Gastrocnemius medialis (tissue), 4 donors: Measurements from ENCODE around the gene ZNF467.

Source experiments
- POLR2A ChIP-seq, 2 donors: fragments of 450-650 bp; IDR thresholded peaks; one replicate each; pipeline ENCODE4 v1.6.1; 2017; ENCODE audit warnings: antibody characterized with exemption in 2 of 2, mild to moderate bottlenecking in 2 of 2, moderate library complexity in 2 of 2
- TF ChIP-seq, protein P1 (sequence below), 5 experiments: fragments of 450-650 bp in 3 of 5; fragments of 200-600 bp in 2 of 5; sonication (generic) in 2 of 5; IDR thresholded peaks in 4 of 5; conservative IDR thresholded peaks in 1 of 5; 1 replicate in 4 of 5; 2 replicates in 1 of 5; pipeline ENCODE4 v1.5.1; 2016 to 2019; ENCODE audit warnings: antibody characterized with exemption in 5 of 5, mild to moderate bottlenecking in 3 of 5, moderate library complexity in 3 of 5

DNA sequence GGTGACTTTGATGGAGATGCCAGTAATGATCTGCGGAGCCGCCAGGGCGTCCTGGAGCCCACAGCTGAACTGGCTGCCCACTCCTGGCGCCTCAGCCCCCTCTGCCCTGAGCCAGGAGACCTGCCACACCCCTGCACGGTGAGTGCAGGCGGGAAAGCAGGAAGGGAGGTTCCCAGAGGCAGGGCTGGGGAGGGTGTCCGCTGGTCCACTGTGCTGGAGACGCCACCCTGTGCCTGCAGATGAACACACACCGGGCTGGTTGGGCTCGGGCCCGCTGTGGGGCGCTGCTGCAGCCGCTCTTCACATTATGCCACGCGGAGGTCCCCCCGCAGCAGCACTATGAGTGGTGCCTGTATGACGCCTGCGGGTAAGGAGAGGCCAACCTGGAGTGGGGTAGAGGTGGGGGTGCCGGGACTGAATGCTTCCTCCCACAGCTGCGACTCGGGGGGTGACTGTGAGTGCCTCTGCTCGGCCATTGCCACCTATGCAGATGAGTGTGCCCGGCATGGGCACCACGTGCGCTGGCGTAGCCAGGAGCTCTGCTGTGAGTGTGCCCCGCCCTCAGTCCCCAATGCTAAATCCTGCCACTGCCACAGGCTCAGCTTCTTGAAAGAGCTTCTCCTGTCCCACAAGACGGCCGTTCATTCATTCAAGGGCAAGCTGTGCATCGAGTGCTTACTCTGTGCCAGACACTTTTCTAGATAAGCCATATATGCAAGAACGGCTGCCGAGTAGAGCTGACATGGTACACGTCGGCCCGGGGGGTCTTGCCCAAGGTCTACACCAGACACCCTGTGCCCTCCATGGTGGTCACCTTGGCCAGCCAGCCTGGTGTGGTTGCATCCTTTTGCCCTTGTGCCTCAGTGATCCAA, 14.3 kb upstream of the ZNF467 start:
- TF ChIP-seq, protein P1, sequence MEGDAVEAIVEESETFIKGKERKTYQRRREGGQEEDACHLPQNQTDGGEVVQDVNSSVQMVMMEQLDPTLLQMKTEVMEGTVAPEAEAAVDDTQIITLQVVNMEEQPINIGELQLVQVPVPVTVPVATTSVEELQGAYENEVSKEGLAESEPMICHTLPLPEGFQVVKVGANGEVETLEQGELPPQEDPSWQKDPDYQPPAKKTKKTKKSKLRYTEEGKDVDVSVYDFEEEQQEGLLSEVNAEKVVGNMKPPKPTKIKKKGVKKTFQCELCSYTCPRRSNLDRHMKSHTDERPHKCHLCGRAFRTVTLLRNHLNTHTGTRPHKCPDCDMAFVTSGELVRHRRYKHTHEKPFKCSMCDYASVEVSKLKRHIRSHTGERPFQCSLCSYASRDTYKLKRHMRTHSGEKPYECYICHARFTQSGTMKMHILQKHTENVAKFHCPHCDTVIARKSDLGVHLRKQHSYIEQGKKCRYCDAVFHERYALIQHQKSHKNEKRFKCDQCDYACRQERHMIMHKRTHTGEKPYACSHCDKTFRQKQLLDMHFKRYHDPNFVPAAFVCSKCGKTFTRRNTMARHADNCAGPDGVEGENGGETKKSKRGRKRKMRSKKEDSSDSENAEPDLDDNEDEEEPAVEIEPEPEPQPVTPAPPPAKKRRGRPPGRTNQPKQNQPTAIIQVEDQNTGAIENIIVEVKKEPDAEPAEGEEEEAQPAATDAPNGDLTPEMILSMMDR (IDR thresholded peaks at IDR 0.05 in 4 of 5, conservative IDR thresholded peaks at IDR 0.05 in 1 of 5) = peak in 1 of 5 experiments; percentile 19
- no peak for TF ChIP-seq POLR2A (IDR thresholded peaks at IDR 0.05)
